NCI-H345 treated with DMSO at 0.1 percent for 48 hours (cell line): ENCODE measurements around the gene PEX5L.

Source experiments
- DNase-seq: peaks from one replicate; lab custom pipeline; 2025; ENCODE audit not compliant: unreplicated experiment; lab: John Stamatoyannopoulos, UW

PEX5L gene

GRCh38 chr3:179958143-179958542 is 78.6 kb downstream of the PEX5L start:
- DNase-seq: no peak

- peak; percentile 57 for DNase-seq
Observed at GRCh38 chr3:179957264-179957845, 79.4 kb downstream of the PEX5L start.

- no peak for DNase-seq
Observed at GRCh38 chr3:179956416-179956830, 80.3 kb downstream of the PEX5L start.

- no peak for DNase-seq
Observed at GRCh38 chr3:179955809-179956208, 80.9 kb downstream of the PEX5L start.

- DNase-seq: no peak
Observed at GRCh38 chr3:179955286-179955685, 81.5 kb downstream of the PEX5L start.

GRCh38 chr3:179953993-179954870 is 82.5 kb downstream of the PEX5L start:
- no peak for DNase-seq

- DNase-seq: no peak
Observed at GRCh38 chr3:179950840-179951239, 85.9 kb downstream of the PEX5L start.

GRCh38 chr3:179949869-179950268 is 86.9 kb downstream of the PEX5L start:
- no peak for DNase-seq

- peak; percentile 88 for DNase-seq
Observed at GRCh38 chr3:179949412-179949811, 87.3 kb downstream of the PEX5L start.

- DNase-seq: no peak
Observed at GRCh38 chr3:179948740-179949139, 88.0 kb downstream of the PEX5L start.

GRCh38 chr3:179945569-179945968 is 91.2 kb downstream of the PEX5L start:
- no peak for DNase-seq

GRCh38 chr3:179943117-179943880 is 93.4 kb downstream of the PEX5L start:
- DNase-seq: no peak

GRCh38 chr3:179942553-179943075 is 94.1 kb downstream of the PEX5L start:
- DNase-seq: no peak

- DNase-seq: no peak
Observed at GRCh38 chr3:179935710-179936109, 101.0 kb downstream of the PEX5L start.

GRCh38 chr3:179933914-179934313 is 102.8 kb downstream of the PEX5L start:
- DNase-seq: no peak

- DNase-seq: peak; percentile 48
Observed at GRCh38 chr3:179933080-179933479, 103.7 kb downstream of the PEX5L start.

- no peak for DNase-seq
Observed at GRCh38 chr3:179932674-179933073, 104.1 kb downstream of the PEX5L start.

- DNase-seq: peak; percentile 81
Observed at GRCh38 chr3:179929091-179929529, 107.6 kb downstream of the PEX5L start.

- no peak for DNase-seq
Observed at GRCh38 chr3:179927191-179927590, 109.5 kb downstream of the PEX5L start.

- no peak for DNase-seq
Observed at GRCh38 chr3:179921951-179922350, 114.8 kb downstream of the PEX5L start.

- DNase-seq: peak; percentile 79
Observed at GRCh38 chr3:179921500-179921899, 115.2 kb downstream of the PEX5L start.
